HuH-7.5 (cell line): Measurements from ENCODE around the gene KRTAP27-1.

Source experiments
- DNase-seq: peaks from one replicate; pipeline ENCODE4 v3.0.0; 2011; ENCODE audit warnings: low spot score

Gene KRTAP27-1

GRCh38 chr21:30289215-30289614 lies 48.3 kb downstream of the KRTAP27-1 start, which contains the start of gene KRTAP25-1:
KRTAP25-1 (minus strand) TSS chr21:30289514; CDS start chr21:30289490, 24 bp downstream.
- DNase-seq: no peak
